GM13977 (cell line): ENCODE measurements around the gene NTMT1.
A peak's percentile ranks its signal among the peaks of the same experiment; 100 is the strongest.

Experiments used
- DNase-seq: peaks from one replicate; pipeline ENCODE4 v3.0.0; 2012; ENCODE audit warnings: low spot score
- CTCF ChIP-seq: IDR thresholded peaks from 2 replicates; pipeline ENCODE4 v1.5.1; 2012; ENCODE audit warnings: mild to moderate bottlenecking, control low read depth; ENCODE audit not compliant: insufficient read depth; ENCODE audit errors: extremely low read depth, missing control alignments
- in situ Hi-C: fragments of 300-500 bp; cut with MboI; formaldehyde crosslinking; loops from one replicate; pipeline ENCODE4 v1.12.0; 2022; ENCODE audit warnings: low sequenced_read_pairs, low pct_unique_long_range_greater_than_20kb, mixed read lengths, inconsistent platforms; ENCODE audit not compliant: unreplicated experiment

NTMT1 gene

DNA sequence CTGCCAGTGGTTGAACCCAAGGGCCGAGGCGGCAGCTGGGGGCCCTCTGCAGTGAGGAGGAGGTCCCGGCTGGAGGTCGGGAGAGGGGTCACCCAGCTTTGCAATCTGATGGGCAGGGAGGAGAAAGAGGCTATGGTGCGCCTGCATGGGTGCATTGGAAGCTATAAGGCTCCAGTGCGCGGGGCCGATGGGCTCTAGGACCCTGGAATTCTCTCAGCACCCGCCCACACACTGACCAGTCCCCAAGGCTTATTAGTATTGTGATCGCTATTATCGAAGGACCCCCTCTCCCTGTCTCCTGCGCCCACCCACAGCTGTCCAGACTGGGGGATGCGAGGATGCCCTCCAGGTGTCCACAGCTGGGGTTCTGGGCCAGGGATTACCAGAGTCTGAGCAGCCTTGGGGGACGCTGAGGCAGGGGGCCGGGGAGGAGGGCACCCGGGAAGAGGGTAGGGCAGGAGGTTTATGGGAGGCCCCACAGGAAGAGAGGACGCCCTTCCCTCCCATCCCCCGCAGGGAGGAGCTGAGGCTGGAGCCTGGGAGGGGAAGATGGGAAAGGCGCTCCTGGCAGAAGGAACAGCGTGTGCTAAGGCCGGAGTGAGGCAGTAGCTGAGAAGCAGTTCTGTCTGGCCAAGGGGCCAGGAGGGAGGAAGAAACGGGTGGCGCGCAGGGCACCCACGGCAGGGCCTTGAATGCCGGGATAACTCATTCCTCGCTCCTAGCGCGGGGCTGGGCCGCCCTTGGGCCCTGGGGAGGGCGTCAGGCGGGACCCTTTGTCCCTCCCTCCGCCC, 29.2 kb upstream of the NTMT1 start:
- DNase-seq = no peak
- in situ Hi-C loops = no loop called here
- TF ChIP-seq CTCF = no peak

DNA sequence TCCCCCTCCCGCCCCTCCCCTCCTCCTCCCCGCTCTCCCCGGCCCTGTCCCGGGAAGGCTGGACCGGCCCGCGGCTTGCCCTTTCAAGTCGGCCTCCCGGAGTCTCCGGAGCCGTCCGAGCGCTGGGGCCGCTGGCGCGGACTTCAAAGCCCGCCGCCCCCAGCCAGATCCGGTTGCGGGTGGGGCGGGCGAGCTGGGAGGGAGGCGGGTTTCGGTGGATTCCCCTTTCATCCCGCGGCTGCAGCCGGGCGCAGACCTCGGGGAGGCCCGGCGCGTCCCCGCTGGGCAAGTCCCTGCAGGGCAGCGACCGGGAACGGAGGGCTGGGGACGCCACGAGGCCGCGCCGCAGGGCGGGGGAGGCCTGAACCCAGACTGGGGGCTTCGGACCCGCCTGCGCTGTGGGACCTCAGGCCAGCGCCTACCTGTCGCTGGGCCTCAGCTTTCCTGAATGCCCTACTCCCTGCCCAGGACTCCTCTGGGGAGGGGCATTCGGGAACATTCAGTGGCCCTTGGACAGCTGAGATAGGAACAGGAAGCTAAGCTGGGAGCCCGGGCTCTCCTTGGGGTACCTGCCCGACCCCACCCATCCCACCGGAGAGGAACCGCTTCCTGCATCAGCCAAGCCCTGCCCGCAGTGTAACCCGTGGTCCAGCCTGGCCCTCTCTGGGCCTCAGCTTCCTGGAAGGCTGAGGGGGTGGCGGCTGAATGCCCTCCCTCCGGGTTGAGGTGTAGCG, 28.4 kb upstream of the NTMT1 start:
- no peak for TF ChIP-seq CTCF
- in situ Hi-C loops = no loop called here
- DNase-seq = peak; percentile 73

GRCh38 chr9:129598089-129598596, 27.8 kb upstream of the NTMT1 start:
- in situ Hi-C loops = no loop called here
- TF ChIP-seq CTCF = no peak
- no peak for DNase-seq

GRCh38 chr9:129601082-129601674, 24.8 kb upstream of the NTMT1 start:
- in situ Hi-C loops = no loop called here
- DNase-seq = no peak
- TF ChIP-seq CTCF = no peak

DNA sequence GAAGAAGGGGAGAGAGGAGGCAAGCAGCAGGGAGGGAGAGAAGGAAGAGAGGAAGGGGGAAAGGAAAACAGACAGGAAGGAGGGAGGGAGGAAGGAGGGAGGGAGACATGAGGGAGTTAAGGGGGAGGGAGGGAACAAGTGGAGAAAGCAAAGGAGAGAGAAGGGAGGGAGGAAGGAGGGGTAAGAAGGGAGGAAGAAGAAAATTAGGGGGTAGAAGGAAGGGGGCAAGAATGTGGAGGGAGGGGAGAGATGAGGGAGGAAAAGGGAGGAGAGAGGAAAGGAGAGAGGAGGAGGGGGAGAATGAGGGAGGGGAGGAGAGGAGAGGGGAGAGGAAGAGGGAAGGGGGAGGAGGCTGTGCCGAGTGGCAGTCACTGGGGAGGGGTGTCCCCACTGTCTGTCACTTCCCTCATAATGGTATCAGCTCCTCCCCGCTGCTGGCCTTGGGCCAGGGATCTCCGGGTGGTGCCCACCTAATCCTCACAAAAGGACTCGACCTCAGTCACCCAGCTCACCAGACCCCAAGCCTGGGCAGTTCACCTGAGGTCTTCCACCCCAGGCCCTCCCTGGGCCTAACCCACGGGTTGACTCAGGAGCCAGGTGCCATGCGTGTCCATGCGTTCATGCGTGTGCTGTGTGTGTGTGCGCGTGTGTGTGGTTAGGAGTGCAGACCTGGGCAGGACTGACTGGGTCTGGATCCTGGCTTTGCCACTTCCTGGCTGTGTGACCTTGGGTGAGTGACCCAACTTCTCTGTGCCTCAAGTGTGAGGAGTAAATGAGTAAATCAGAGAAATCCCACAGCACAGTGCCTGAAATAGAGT, 23.2 kb upstream of the NTMT1 start:
- TF ChIP-seq CTCF = no peak
- in situ Hi-C loops = no loop called here
- no peak for DNase-seq
